DLD1 (cell line): Measurements from ENCODE around the gene USB1.

Experiments used
- in situ Hi-C: cut with HindIII; loops from 2 replicates; pipeline ENCODE4 v1.10.0; 2017; ENCODE audit warnings: low sequenced_read_pairs

USB1 gene

GRCh38 chr16:58030136-58030840 is 29.1 kb downstream of the USB1 start:
- in situ Hi-C loops = no loop called here

GRCh38 chr16:58031016-58031800 is 30.0 kb downstream of the USB1 start:
- in situ Hi-C loops = no loop called here

GRCh38 chr16:58032710-58033293 is 31.6 kb downstream of the USB1 start:
- in situ Hi-C loops = no loop called here

GRCh38 chr16:58034128-58034685 is 33.0 kb downstream of the USB1 start:
- in situ Hi-C loops = no loop called here

GRCh38 chr16:58034774-58035173 is 33.6 kb downstream of the USB1 start:
- in situ Hi-C loops = no loop called here

- in situ Hi-C loops = no loop called here
These were observed 34.4 kb downstream of the USB1 start for GRCh38 chr16:58035356-58036170.

- in situ Hi-C loops = no loop called here
These were observed 35.7 kb downstream of the USB1 start for GRCh38 chr16:58036943-58037342.

GRCh38 chr16:58037365-58038057 is 36.3 kb downstream of the USB1 start:
- in situ Hi-C loops = no loop called here

- in situ Hi-C loops = no loop called here
These were observed 37.0 kb downstream of the USB1 start for GRCh38 chr16:58038219-58038641.

- in situ Hi-C loops = no loop called here
These were observed 38.8 kb downstream of the USB1 start for GRCh38 chr16:58039829-58040495.

GRCh38 chr16:58040496-58040846 is 39.3 kb downstream of the USB1 start:
- in situ Hi-C loops = no loop called here

- in situ Hi-C loops = no loop called here
These were observed 39.9 kb downstream of the USB1 start for GRCh38 chr16:58040945-58041627.

- in situ Hi-C loops = no loop called here
These were observed 40.4 kb downstream of the USB1 start for GRCh38 chr16:58041628-58041955.

GRCh38 chr16:58042001-58042885 is 41.0 kb downstream of the USB1 start:
- in situ Hi-C loops = no loop called here

GRCh38 chr16:58042886-58043515 is 41.8 kb downstream of the USB1 start:
- in situ Hi-C loops = no loop called here

- in situ Hi-C loops = no loop called here
These were observed 42.5 kb downstream of the USB1 start for GRCh38 chr16:58043571-58044155.

- in situ Hi-C loops = no loop called here
These were observed 43.2 kb downstream of the USB1 start for GRCh38 chr16:58044266-58045019.
